Chondrocyte (in vitro differentiated cells): ENCODE data around the gene IKZF5. TPM values are rescaled to one million over a fixed set of nuclear protein-coding genes. Genes with fewer than 3 reads are reported as not detected.

Source experiments
- DNase-seq: peaks from one replicate; pipeline ENCODE4 v3.0.0; 2021; ENCODE audit warnings: mixed read lengths, low spot score
- H3K27ac Mint-ChIP-seq: one replicate; pipeline ENCODE4 v1.8.0; 2021; ENCODE audit warnings: mild to moderate bottlenecking, moderate library complexity, mixed read lengths; ENCODE audit not compliant: unreplicated experiment
- H3K27me3 Mint-ChIP-seq: 2 replicates; pipeline ENCODE4 v1.8.0; 2021; ENCODE audit warnings: low read depth, mixed read lengths
- H3K36me3 Mint-ChIP-seq: 2 replicates; pipeline ENCODE4 v1.8.0; 2021; ENCODE audit warnings: low read depth, mixed read lengths
- H3K4me1 Mint-ChIP-seq: 2 replicates; pipeline ENCODE4 v1.8.0; 2021; ENCODE audit warnings: low read depth, mild to moderate bottlenecking, mixed read lengths
- H3K4me3 Mint-ChIP-seq: one replicate; pipeline ENCODE4 v1.8.0; 2021; ENCODE audit warnings: mild to moderate bottlenecking, moderate library complexity, mixed read lengths; ENCODE audit not compliant: unreplicated experiment
- H3K9me3 Mint-ChIP-seq: 2 replicates; pipeline ENCODE4 v1.8.0; 2021; ENCODE audit warnings: low read depth, mixed read lengths
- CTCF ChIP-seq: fragments of 200-600 bp; sonication (generic); IDR thresholded peaks from 2 replicates; pipeline ENCODE4 v1.5.0; 2021; ENCODE audit warnings: antibody characterized with exemption, mild to moderate bottlenecking, moderate library complexity
- total RNA-seq: library from RNA; stranded (reverse); gene quantifications from 3 replicates; pipeline ENCODE4 v1.2.1, GENCODE V29; 2021

Gene IKZF5
- total RNA-seq, 1 donor from 2014 or later: 9.6 TPM

- Mint-ChIP-seq H3K9me3 (peaks cover 45% of the 10 kb centered on the region), H3K36me3 (peaks cover 2% of the 10 kb centered on the region), H3K4me1 (no peaks in the 10 kb centered on the region), H3K4me3 (no peak overlapping the region), H3K27ac (no peak overlapping the region), H3K27me3 (no peaks in the 10 kb centered on the region)
- no peak for TF ChIP-seq CTCF
- DNase-seq: no peak
Observed at GRCh38 chr10:122966879-122967278, 41.7 kb downstream of the IKZF5 start.

- no peaks in the 10 kb centered on the region for H3K4me1 Mint-ChIP-seq
- peaks cover 26% of the 10 kb centered on the region for H3K9me3 Mint-ChIP-seq
- H3K4me3 Mint-ChIP-seq: no peak overlapping the region
- no peaks in the 10 kb centered on the region for H3K27me3 Mint-ChIP-seq
- no peak overlapping the region for H3K27ac Mint-ChIP-seq
- no peak for TF ChIP-seq CTCF
- DNase-seq: no peak
- H3K36me3 Mint-ChIP-seq: peaks cover 2% of the 10 kb centered on the region
Observed at GRCh38 chr10:122962405-122962804, 46.2 kb downstream of the IKZF5 start.

GRCh38 chr10:122957474-122957873, 51.1 kb downstream of the IKZF5 start:
- peaks cover 24% of the 10 kb centered on the region for H3K4me1 Mint-ChIP-seq
- no peaks in the 10 kb centered on the region for H3K9me3 Mint-ChIP-seq
- H3K27me3 Mint-ChIP-seq: no peaks in the 10 kb centered on the region
- H3K27ac Mint-ChIP-seq: no peak overlapping the region
- no peak for DNase-seq
- no peaks in the 10 kb centered on the region for H3K36me3 Mint-ChIP-seq
- H3K4me3 Mint-ChIP-seq: no peak overlapping the region
- TF ChIP-seq CTCF: no peak

GRCh38 chr10:122955892-122956291, 52.7 kb downstream of the IKZF5 start:
- no peak for TF ChIP-seq CTCF
- no peaks in the 10 kb centered on the region for H3K27me3 Mint-ChIP-seq
- DNase-seq: no peak
- H3K4me1 Mint-ChIP-seq: peaks cover 32% of the 10 kb centered on the region
- no peak overlapping the region for H3K27ac Mint-ChIP-seq
- no peaks in the 10 kb centered on the region for H3K36me3 Mint-ChIP-seq
- no peak overlapping the region for H3K4me3 Mint-ChIP-seq
- H3K9me3 Mint-ChIP-seq: no peaks in the 10 kb centered on the region

- H3K4me1 Mint-ChIP-seq: peaks cover 37% of the 10 kb centered on the region
- no peak for DNase-seq
Observed at GRCh38 chr10:122954731-122955050, 53.9 kb downstream of the IKZF5 start.

More at GRCh38 chr10:122954731-122955050, 53.9 kb downstream of the IKZF5 start:
- Mint-ChIP-seq H3K27ac (no peak overlapping the region), H3K9me3 (no peaks in the 10 kb centered on the region), H3K4me3 (peak overlapping the region; percentile 87), H3K27me3 (no peaks in the 10 kb centered on the region), H3K36me3 (no peaks in the 10 kb centered on the region)
- TF ChIP-seq CTCF: no peak
